Suprapubic skin (tissue), 4 donors: ENCODE measurements around the gene RCOR2.

Experiments
- POLR2A ChIP-seq, 2 donors: fragments of 450-650 bp; IDR thresholded peaks; one replicate each; pipeline ENCODE4 v1.6.1; 2017; ENCODE audit warnings: antibody characterized with exemption in 2 of 2, mild to moderate bottlenecking in 2 of 2, moderate library complexity in 2 of 2
- POLR2AphosphoS5 ChIP-seq, 3 donors: sonication (generic); formaldehyde crosslinking; IDR thresholded peaks; one replicate each; pipeline ENCODE4 v1.6.1; 2017; ENCODE audit warnings: antibody characterized with exemption in 3 of 3

GRCh38 chr11:63958008-63958407 is 41.0 kb upstream of the RCOR2 start:
- no peak for TF ChIP-seq POLR2A (IDR thresholded peaks at IDR 0.05)
- no peak for TF ChIP-seq POLR2AphosphoS5 (IDR thresholded peaks at IDR 0.05)
